ENCODE data around the gene COIL. TPM values are rescaled to one million over a fixed set of nuclear protein-coding genes. Genes with fewer than 3 reads are reported as not detected.
"Not testable (repeated sequence)": the region's sequence is repeated elsewhere in the genome, so short reads cannot be mapped to it uniquely, and the experiment has no call there.

The COIL gene
- total RNA-seq, result 10.4 and 10.9 TPM in 2 replicates

DNA sequence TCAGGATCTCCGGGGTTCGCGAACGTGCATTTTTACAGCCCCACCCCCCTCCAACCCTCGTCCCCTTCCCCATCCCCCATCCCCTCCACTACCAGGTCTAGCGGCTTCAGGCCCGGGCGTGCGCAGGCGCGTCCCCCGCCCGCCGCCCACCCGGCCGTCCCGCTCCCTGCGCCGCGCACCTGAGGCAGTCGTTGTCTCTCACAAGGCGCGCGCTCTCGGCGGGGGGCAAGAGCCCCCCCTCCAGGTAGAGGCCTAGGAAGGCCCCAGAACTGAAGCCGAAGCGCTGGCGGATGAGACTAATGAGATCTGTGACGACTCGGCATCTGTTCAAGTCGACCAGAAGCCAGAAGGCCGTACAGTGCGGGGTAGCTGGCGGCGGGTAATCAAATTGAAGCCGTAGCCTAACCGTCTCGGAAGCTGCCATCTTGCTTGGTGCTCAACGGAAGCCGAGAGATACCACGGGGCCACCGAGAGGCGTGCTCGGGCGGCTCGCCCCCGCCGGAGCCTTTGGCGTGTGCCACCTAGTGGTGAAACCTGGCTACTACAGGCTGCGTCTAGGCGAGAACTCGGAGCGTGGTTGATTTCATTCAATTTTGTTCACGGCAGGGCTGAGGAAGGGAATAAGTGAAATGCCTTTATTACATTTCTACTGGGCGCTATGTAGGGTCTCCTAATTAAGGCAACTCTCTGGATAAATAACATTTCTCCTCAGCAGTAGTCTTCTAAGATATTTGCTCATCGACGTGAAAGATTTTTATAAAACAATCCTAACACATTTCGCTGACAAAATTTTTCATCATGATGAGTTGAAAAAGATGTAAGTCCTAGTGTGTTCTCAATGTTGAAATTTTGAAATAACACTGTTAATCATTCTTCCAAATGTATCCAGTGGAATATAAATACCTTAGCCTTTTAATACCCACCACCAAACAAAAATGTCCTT is at the start of gene COIL:
COIL (minus strand) TSS at position 455 of the 943 bp plus-strand sequence; CDS start at position 424, 31 bp downstream.
- DNase-seq (ENCODE audit: low read depth in 2 of 2), result peak; percentile 85 to 91

GRCh38 chr17:57010487-57010886 is 49.6 kb upstream of the COIL start:
- DNase-seq (ENCODE audit: low read depth in 2 of 2), result no peak

DNA sequence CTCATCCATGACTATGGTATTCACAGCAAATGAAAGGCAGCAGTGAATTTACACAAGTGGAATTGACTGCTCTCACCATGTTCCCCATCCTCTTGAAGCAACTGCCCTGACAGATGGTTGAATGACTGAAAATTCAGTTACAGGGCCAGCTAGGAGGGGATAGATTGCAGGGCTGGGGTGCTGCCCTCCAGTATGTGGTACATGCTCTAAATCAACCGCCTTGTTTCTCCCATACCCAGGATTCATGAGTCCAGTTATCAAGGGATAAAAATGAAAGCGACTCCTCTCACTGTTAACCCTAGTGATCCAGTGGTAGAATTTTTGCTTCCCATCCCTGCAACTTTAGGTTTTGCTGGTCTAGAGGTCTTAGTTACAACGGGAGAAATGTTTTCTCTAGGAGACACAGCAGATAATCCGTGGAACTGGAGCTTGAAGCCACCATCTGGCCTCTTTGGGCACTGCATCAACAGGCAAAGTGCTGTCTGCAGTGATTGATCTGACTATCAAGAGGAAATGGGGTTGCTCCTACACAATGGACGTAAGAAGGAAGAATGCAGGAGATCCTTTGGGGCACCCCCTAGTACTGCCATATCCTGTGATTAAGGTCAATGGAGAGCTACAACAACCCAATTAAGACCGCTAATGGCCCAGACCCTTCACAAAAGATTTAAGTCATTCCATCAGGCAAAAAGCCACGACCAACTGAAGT is 49.0 kb upstream of the COIL start:
- peak; percentile 22 to 62 for DNase-seq (ENCODE audit: low read depth in 2 of 2)

DNA sequence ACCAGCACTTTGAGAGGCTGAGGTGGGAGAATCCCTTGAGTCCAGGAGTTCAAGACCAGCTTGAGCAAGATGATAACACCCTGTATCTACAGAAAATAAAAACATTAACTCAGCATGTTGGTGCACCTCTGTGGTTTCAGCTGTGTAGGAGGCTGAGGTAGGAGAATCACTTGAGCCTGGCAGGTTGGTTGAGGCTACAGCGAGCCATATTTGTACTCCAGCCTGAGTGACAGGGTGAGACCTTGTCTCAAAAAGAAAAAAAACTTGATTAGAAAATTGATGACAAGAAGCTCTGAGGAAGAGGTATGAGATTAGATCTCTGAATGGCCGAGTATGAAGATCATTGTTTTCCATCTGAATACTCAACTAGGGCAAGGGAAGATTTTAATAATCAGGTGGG is 48.1 kb upstream of the COIL start:
- DNase-seq (ENCODE audit: low read depth in 2 of 2), result no peak

DNA sequence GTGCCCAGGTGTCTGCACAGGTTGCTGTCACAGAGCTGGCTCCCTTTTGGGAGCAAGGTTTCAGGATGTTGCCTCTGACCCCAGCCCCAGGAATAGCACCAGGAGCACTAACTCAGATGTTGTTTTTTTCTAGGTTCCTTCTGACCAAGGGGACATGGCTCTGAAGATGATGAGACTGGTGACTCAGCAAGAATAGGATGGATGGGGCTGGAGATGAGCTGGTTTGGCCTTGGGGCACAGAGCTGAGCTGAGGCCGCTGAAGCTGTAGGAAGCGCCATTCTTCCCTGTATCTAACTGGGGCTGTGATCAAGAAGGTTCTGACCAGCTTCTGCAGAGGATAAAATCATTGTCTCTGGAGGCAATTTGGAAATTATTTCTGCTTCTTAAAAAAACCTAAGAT is 45.2 kb upstream of the COIL start:
- DNase-seq (ENCODE audit: low read depth in 2 of 2), result no peak

- DNase-seq (ENCODE audit: low read depth in 2 of 2), result no peak
These were observed 44.2 kb upstream of the COIL start for GRCh38 chr17:57004944-57005579.

DNA sequence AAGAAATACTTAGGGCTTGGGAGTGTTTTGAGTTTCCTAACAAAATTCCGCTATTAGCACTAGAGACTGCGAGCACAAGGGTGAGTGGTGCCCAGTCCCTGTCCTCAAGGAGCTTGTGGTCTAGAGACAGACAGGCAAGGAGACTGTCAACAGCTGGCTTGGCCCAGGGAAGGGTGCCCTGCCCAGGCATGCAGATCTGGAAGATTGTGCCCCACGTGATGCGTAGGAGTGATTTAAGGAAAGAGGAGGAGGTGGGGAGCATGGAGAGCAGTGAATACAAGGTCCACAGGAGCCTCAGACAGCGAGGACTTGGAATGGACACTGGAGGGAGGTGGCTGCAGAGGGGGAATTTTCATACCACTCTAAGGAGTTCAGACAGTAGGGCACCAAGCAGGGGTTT is 42.1 kb upstream of the COIL start:
- DNase-seq (ENCODE audit: low read depth in 2 of 2), result no peak

DNA sequence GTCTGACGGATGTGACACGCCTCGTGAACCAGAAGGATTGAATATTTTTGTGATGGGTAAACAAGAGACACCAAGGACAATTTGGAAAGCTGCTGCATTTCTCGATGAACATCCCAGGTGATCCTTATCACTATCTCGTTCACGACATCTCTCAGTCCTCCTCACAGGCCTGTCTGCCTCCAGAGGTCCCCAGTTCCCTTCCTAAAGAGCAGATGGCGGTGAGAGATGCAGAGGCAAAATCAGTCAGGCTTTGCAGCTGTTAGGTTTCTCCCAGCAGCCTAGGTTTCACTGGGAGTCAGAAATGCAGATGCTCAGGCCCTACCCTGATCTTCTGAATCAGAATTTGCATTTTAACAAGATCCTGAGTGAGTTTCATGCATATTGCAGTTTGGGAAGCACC is 40.7 kb upstream of the COIL start:
- DNase-seq (ENCODE audit: low read depth in 2 of 2), result no peak

DNA sequence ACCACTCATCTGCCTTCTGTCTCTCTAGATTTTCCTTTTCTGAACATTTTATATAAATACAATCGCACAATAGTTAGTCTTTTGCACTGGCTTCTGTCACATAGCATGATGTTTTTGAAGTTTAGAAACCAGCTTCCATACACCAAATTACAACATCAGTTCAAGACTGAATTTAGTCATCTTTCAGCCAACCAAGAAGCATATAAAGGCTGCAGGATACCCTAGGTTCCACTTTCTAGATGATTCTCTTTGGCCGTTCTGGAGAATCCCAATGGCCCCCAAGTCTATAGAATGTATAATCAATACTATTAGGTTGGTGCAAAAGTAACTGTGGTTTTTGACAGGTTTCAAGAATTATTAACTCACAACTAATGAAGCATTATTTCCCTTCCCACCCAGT is 36.5 kb upstream of the COIL start:
- no peak for DNase-seq (ENCODE audit: low read depth in 2 of 2)

DNA sequence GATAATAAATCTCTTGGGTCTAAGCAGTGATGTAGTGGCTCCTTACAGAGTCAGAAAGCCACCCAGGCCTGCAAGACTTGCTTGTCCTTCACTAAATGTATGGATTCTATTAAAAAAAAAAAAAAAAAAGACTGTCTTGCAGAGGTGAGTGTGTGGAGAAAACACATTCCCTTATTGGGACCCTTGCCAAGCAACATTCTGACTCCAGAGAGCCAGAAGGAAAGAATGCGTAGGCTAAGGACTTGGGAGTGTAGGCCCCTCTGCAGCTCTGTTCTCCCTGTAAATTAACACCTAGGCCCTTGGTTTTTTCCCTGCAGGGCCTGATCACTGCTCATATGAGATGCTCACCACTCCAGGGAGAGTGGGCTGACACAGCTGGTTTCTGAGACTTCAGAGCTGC is 34.9 kb upstream of the COIL start:
- no peak for DNase-seq (ENCODE audit: low read depth in 2 of 2)

GRCh38 chr17:56994009-56994792 is 33.4 kb upstream of the COIL start:
- no peak for DNase-seq (ENCODE audit: low read depth in 2 of 2)

GRCh38 chr17:56992364-56992763 is 31.5 kb upstream of the COIL start:
- no peak for DNase-seq (ENCODE audit: low read depth in 2 of 2)

GRCh38 chr17:56988901-56989572 is 28.2 kb upstream of the COIL start:
- DNase-seq (ENCODE audit: low read depth in 2 of 2), result no peak

GRCh38 chr17:56987283-56987834 is 26.5 kb upstream of the COIL start:
- peak; percentile 9 to 41 for DNase-seq (ENCODE audit: low read depth in 2 of 2)

DNA sequence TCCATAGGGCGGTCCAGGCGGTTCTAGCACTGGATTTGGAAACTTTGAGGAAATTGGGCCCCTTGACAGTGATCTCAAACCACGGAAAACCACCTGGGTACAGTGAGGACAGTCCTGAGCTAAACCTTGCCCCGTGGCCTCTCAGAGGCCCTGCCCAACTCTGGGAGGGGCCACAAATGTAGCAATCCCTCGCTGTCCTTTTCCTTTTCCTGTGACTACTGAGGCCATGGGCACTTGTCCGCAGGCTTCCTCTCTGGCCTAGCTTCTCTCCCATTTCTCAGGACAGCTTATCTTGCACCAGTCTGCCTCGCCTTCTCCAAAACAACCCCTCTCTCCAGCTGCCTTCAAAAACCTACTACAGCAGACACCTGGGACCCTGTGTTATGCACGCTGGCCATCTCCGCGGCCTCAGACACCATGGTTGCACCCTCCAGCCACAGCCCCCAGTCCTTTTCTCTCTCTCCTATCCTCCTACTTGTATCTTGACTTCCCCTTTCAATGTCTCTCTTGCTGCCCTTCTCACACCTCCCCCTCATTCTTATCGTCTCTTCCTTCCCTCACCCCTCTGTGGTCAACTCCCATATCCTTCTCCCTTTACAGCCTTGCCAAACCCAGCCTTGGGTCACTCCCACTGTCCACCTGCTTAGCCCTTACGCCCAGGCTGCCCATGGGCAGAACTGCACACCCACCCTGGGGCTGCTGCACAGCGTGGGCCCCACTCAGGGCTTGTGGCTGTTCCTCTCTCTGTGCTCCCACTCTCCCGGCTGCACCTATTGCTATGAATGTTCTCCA is 24.7 kb upstream of the COIL start:
- DNase-seq (ENCODE audit: low read depth in 2 of 2), result no peak

DNA sequence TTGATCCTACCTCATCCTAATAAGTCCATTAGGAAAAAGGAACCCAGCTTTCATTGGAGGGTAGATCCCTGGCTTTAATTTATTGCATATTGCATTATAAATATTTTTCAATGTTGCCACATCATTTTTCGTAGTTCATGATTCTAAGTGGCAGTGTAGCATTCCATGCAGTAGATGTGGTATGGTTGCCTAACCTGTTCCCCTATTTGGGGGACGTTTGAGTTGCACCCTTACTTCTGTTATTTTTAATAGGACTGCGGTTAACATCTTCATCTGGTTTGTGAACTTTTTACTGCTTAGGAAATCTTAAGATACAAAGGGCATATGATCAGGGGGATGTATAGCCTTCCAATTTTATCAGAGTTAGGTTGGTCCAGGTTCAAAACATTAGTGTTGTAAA is 22.5 kb upstream of the COIL start:
- DNase-seq (ENCODE audit: low read depth in 2 of 2), result no peak

GRCh38 chr17:56982312-56982711 is 21.5 kb upstream of the COIL start:
- DNase-seq (ENCODE audit: low read depth in 2 of 2), result no peak

GRCh38 chr17:56980526-56980925 is 19.7 kb upstream of the COIL start:
- not testable (repeated sequence) for DNase-seq (ENCODE audit: low read depth in 2 of 2)

DNA sequence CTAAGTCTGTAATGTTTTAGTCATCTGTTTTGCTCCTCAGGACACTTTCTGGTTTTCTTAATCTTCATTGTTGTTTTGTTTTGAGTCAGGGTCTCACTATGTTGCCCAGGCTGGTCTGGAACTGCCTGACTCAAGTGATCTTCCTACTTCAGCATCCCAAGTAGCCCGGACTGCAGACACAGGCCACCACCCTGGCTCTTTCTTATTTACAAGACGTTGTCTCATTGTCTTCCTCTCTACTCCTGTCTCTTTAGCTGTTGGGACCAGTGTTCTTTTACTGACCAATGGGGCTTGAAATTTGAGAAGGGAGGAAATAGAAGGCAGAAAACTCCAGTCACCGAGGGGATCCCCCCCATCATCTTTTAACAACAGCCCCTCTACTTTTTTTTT is 18.2 kb upstream of the COIL start:
- DNase-seq (ENCODE audit: low read depth in 2 of 2), result no peak

Measured in dermis microvascular lymphatic vessel endothelial cell (primary cell).